ENCODE results near the gene FREM1.
A peak's percentile ranks its signal among the peaks of the same experiment; 100 is the strongest.

Gene FREM1

DNA sequence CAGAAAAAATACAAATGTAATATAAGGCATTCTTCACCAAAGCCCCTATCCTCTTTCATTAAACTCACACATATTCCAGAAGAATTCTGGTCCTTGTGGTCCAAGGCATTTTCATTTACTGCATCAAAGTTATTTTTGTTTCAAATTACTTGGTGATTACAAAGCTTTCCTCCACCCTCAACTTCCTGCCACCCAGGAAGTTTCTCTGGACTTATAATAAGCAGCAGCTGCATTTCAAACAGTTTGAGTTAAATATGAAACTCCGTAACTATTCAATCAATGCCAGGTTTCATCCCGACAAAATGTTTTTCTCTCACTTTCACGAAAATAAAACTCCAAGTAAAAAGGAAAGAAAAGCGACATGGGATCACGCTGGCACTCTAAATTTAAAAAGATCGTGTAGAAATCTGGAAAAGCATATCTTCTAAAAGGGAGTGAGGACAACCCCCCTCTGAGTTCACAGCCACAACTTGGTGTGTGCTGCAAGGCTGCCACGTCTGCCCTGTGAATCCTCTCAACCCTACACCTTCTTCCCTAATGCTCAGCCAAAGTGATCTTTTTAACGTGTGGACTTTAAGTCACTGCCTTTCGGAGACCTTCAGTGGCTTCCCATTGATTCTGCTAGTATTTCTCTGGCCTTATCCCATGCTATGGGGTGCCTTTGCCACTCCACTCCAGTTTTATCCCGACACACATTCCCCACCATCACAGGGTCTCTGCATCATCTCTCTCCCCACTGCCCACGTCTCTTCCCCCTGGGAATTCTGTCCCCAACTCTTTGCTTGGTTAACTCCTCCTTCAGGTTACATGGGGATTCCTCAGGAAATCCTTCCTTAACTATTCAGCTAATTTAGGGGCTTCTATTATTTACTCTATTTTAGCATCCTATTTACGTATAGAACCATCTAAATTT, 96.6 kb downstream of the FREM1 start:
- no peak for DNase-seq

DNA sequence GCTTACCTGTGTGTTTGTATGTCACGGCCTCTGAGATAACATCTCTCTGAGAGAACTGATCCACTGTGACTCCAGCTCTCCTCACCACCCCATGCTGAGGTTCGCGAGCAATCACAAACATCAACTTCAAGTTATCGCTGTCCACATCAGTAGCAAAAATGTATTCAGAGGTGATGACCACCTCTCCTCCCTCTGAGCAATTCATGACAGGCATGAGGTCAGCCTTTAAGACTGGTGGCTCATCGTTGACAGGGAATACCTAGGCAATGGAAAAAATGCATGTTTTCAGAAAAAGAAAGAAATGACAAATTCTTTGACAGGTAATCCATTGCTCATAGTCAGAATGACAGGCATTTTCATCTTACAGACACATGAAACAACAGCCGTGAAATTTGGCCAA, 97.4 kb downstream of the FREM1 start:
- no peak for DNase-seq

DNA sequence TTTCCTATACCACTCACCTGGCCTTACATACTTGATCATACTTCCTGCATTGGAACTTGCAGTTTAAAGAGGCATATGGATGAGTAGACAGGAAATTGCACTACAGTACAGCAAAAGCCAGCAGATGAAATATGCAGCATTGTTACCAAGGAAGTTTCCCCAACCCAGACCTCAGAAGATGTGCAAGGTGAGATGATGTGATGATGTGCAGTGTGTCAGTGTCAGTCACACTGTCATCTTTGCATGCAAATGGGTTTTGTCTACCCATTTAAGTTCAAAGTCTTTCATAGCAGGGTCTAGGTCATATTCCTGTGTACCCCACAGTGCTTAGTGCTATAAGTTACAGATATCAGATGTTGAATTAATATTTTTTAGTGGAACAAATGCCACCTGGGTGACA, 98.4 kb downstream of the FREM1 start:
- no peak for DNase-seq

DNA sequence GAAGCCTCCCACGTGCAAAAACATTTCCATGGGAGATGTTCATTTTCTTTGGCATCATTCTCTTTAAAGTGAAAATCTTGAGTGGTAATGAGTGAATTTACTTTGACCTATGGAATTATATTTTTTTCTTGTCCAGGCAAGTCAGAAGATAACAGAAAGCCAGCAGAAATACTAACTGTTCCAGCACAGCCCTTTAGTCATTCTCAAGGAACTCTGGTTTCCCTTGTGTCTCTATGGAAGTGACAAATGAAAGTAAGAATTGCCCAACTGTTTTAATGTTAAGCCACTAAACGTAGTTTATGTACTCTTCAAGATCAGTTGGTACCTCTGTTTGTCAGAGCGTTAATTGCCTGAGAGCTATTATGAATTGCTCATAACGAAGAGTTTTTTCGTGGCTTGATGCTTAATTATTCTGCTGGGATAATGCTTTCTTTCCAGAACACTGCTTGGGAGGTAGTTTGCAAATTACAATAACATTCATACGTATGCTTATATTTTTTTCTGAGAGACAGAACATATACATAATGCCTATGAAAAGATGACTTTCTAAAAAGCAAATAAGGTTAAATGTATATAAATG, 103.2 kb downstream of the FREM1 start:
- DNase-seq: no peak

DNA sequence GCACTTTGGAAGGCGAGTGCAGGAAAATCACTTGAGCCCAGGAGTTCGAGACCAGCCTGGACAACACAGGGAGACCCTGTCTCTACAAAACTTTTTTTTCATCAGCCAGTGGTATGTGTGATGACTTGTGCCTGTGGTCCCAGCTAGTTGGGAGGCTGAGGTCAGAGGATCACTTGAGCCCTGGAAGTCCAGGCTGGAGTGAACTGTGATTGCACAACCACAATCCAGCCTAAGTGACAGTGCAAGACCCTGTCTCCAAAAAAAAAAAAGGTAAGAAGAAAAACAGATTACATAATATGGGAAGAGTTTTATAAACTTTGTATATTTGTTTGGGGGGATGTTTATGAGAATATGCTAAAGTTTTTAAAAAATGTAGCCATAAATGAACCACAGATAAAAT, 111.2 kb downstream of the FREM1 start:
- no peak for DNase-seq

DNA sequence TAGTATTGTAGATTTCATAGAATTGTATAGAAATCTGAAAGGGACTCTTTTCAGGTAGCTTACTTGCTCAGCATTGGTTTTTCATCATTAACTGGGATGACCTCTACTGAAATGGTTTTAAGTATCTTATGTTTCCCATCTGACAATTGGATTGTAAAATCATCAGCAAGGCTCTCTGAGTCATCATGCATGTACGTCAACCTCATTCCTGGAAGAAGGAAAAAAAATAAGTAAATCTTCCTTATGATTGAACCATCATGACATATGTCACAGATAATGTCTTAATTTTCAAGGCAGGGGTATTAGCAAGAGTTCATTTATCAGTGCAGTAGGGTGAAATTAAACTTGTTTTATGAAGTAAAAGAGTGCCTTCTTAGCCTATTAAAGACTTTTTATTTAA, 112.8 kb downstream of the FREM1 start:
- DNase-seq: no peak

DNA sequence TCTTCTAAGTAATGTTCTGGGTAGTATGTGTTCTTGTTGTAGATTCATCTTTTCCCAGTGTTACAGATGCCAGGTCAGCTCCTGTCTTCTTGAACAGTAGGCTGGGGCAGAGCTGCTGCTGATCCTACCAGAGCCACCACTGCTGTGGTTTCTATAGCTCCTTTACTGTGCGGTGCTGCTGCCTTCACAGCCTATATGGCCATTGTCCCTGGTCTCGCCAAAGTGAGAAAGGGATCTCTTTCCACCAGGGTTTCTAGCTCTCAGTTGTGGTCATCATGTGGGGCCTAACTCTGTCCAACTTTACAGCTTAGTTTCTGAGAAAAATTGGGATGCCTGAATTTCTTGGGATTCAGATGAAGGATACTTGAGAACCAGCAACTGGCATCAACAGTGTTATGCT, 116.8 kb downstream of the FREM1 start:
- no peak for DNase-seq

DNA sequence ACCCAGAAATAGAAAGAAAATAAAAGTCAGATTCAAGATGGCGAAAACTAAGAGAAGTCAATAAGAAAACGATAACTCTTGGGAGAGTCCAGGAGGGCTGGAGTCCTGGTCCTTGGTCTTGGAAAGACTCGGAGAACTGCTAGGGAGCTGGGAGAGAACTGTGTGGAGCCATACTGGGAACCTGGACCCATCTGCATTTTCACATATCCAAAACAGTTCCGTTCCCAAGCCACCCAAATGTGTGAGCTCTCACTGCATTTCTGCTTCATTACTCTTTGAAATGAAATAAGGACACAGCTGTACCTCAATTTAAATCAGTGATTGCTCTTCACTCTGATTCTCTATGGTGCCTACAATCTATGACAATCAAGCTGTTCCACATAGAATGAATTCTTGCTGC, 119.6 kb downstream of the FREM1 start:
- no peak for DNase-seq

DNA sequence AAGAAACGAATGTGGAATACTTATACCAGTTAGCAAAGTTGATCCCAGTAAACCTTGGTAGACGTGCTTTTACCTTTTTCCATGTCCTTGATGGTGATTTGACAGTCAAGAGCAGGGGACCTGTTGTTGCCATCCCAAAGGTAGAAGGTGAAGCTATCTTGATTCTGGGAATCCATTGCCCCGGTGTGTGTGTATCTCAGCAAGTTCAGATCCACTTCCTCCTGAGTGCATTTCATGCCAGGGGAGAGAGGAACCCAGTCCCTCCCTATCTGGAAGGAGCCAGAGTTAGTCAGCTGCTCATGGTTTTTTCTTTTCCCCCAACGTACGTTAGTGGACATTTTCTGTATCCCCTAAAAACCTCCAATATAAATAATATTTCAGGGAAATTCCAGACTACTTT, 121.4 kb downstream of the FREM1 start:
- no peak for DNase-seq

- no peak for DNase-seq
Measured at GRCh38 chr9:14783358-14783757, 126.9 kb downstream of the FREM1 start.

DNA sequence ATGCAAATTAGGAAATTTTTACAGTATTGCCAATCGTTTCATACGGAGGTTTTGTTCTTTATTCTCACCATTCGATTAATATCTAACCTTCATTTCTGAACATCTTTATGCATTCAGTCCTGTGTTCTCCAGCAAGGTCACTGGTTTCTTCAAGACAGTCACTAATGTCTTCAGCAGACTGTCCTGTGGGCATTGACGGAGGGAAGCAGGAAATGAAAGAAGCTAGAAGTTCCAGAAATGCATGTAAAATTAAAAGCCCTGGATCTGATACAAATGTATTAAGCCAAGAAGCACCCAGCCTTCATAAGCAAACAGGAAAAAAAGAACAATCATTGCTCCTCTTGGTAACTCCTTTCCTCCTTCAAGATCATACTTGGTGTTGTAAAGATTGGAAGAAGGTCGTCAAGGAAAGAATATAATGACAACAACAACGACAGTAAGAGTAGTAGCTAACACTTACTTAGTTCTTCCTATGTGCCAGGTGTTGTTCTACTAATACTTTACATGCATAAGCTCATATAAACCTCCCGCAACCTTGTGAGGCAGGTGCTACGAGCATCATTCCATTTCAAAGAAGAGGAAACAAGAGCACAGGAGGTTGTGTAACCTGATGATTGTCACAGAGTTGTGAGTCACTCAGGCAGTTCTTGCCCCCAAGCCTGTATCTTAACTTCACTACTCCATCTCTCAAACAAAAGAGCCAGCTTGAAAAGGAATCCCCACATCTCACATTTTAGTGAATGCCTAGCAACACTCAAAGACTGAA, 127.8 kb downstream of the FREM1 start:
- DNase-seq: no peak

- no peak for DNase-seq
Measured at GRCh38 chr9:14780693-14781092, 129.5 kb downstream of the FREM1 start.

GRCh38 chr9:14780251-14780650, 130.0 kb downstream of the FREM1 start:
- DNase-seq: no peak

DNA sequence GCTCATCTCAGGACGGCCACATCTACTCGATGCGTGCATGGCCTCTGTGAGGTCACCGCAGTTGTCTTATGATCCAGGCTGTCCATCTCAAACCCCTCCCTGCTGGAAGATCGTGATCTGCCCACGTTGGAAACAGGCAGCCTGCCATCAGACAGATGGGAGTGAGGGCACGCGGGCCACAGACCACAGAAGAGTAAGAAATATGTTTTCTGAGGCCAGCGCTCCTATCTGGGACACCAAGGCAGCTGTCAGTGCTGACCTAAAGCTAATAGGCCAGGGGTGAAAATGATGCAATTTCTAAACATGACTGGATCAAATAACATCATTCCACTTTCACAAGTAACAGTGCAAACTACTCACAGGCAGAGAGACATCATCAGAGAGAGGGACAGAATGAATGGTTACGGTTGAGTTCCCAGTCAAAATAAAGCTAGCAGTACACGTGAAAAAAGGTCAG, 130.6 kb downstream of the FREM1 start:
- no peak for DNase-seq

DNA sequence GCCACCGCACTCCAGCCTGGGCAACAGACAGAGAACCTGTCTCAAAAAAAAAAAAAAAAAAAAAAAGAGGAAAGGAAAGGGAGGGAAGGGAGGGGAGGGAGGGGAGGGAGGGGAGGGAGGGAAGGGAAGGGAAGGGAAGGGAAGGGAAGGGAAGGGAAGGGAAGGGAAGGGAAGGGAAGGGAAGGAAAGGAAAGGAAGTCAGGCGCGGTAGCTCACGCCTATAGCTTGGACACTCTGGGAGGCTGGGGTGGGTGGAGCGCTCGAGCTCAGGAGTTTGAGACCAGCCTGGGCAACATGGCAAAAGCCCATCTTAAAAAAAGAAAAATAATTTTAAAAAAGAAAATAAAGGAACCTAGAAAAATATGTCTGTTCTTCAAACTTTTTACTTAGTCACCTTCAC, 131.7 kb downstream of the FREM1 start:
- no peak for DNase-seq

GRCh38 chr9:14775917-14776316, 134.3 kb downstream of the FREM1 start:
- DNase-seq: no peak

- no peak for DNase-seq
Measured at GRCh38 chr9:14770592-14770991, 139.6 kb downstream of the FREM1 start.

DNA sequence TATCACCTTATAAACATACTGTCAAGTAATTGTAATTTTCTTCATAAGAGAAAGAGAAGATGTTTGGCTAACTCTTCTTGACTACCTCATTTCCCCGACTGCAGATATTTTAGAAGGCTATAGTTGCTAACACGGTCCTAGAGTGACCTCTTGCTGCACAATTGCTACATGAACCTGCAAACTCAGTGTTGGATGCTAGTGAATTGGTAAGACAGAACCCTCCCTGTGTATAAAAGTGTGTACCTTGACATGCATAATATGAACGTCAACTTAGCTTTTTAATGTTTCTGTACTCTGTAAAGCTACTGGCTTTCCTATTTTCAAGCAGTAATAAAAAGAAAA, 141.0 kb downstream of the FREM1 start:
- DNase-seq: peak; percentile 2

GRCh38 chr9:14768405-14769229, 141.6 kb downstream of the FREM1 start:
- peak; percentile 3 for DNase-seq

- DNase-seq: no peak
Measured at GRCh38 chr9:14766299-14766698, 143.9 kb downstream of the FREM1 start.

- no peak for DNase-seq
Measured at GRCh38 chr9:14761584-14761983, 148.6 kb downstream of the FREM1 start.

- no peak for DNase-seq
Measured at GRCh38 chr9:14760060-14760459, 150.2 kb downstream of the FREM1 start.

GRCh38 chr9:14756291-14756690, 153.9 kb downstream of the FREM1 start:
- no peak for DNase-seq

Measured in MV-4-11 (cell line).